Upper lobe of left lung (tissue), 4 donors: Measurements from ENCODE around the gene PTPRG.

Experiments
- CTCF ChIP-seq, 6 experiments: fragments of 450-650 bp in 4 of 6; fragments of 200-600 bp in 2 of 6; sonication (generic) in 2 of 6; IDR thresholded peaks; one replicate each; pipeline ENCODE4 v1.5.1; 2016 to 2019; ENCODE audit warnings: antibody characterized with exemption in 6 of 6
- EP300 ChIP-seq, 4 donors: sonication (generic); formaldehyde crosslinking; IDR thresholded peaks; one replicate each; pipeline ENCODE4 v1.5.1; 2017; ENCODE audit warnings: antibody characterized with exemption in 4 of 4, control low read depth in 2 of 4

- TF ChIP-seq CTCF (IDR thresholded peaks at IDR 0.05) (no peak), EP300 (IDR thresholded peaks at IDR 0.05) (no peak)
These were observed 715.3 kb downstream of the PTPRG start for GRCh38 chr3:62276658-62277180.
